ENCODE measurements around the gene KCNJ1. TPM values are rescaled to one million over a fixed set of nuclear protein-coding genes. Genes with fewer than 3 reads are reported as not detected.

KCNJ1 gene
- total RNA-seq, 2 experiments from 2014 or later: not detected

DNA sequence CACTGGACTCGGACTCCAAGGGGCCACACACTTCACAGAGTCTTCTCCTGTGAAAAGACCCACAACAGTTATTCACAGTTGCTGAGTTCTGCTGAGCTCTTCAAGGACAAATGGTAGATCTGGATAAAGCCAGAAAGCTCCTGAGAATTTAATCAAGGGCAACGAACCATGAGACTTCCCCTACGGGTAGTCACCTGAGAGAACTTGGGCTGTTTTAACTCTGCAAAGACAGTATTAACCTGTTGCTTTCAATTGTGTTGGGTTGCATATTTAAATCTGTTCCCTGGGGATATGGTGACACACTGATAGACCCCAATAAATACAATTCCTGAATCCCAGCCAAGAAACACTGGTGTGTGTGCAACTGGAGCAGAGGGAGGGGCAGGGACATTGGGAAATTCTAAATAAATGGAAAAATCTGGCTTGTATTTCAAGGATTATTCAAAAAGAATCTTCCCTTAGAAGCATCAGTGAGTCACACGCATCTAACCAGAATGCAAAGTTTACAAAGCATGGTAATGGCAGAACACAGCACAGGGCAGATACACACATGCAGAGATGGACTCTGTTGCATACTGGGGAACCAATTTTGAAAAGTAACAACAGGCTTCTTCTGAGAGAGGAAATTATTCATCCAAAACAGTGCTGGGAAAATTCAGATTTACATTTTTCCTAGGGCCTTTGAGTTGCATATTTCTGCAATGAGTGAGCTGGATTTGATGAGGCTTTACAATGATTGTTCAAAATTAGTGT, 4.0 kb downstream of the KCNJ1 start:
- intact Hi-C loops (cut with micrococcal nuclease): loop anchor here (10.0 kb wide), 1 partner anchor 828 kb away; no protein-coding TSS in a partner anchor

DNA sequence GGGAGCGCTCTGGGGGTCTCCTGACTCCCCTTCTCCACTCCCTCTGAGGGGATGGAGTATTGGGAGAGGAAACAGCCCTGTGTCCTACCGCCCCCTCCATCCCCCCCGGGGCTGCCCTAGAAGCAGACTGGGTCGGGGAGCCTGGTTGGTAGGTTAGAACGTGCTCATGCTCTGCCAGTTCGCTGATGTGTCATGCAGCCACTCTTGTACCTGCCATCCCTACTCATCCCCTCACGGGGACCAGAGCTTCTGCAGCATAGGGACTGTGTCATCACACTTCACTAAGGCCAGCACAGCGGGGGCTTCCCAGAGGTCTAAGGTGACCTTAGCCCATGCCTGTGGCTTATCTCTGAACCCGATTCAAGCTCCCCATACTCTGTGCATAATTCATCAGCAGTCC, 4.7 kb downstream of the KCNJ1 start:
- H3K27me3 Mint-ChIP-seq: peaks cover 1% of the 10 kb centered on the region
- H3K27ac Mint-ChIP-seq: no peak overlapping the region
- H3K4me1 Mint-ChIP-seq (ENCODE audit: low read depth): no peaks in the 10 kb centered on the region
- intact Hi-C loops (cut with micrococcal nuclease): loop anchor here (10.0 kb wide), 1 partner anchor 828 kb away; no protein-coding TSS in a partner anchor
- H3K36me3 Mint-ChIP-seq (ENCODE audit: low read depth): no peaks in the 10 kb centered on the region
- H3K4me3 Mint-ChIP-seq: no peak overlapping the region
- CTCF ChIA-PET: interaction anchor here (0.9 to 7.5 kb wide), 2 partner anchors 31 to 704 kb away, joined by 3 to 57 read pairs; no protein-coding TSS in a partner anchor
- TF ChIP-seq, protein P1, sequence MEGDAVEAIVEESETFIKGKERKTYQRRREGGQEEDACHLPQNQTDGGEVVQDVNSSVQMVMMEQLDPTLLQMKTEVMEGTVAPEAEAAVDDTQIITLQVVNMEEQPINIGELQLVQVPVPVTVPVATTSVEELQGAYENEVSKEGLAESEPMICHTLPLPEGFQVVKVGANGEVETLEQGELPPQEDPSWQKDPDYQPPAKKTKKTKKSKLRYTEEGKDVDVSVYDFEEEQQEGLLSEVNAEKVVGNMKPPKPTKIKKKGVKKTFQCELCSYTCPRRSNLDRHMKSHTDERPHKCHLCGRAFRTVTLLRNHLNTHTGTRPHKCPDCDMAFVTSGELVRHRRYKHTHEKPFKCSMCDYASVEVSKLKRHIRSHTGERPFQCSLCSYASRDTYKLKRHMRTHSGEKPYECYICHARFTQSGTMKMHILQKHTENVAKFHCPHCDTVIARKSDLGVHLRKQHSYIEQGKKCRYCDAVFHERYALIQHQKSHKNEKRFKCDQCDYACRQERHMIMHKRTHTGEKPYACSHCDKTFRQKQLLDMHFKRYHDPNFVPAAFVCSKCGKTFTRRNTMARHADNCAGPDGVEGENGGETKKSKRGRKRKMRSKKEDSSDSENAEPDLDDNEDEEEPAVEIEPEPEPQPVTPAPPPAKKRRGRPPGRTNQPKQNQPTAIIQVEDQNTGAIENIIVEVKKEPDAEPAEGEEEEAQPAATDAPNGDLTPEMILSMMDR (IDR thresholded peaks at IDR 0.05): no peak
- DNase-seq (no peak), ATAC-seq (no peak)
- POLR2A ChIA-PET: no interaction called here
- H3K9me3 Mint-ChIP-seq: no peaks in the 10 kb centered on the region

More for the DNA sequence above, 4.0 kb downstream of the KCNJ1 start:
- TF ChIP-seq, protein P1 (IDR thresholded peaks at IDR 0.05): no peak
- Mint-ChIP-seq H3K27ac (no peak overlapping the region), H3K4me1 (ENCODE audit: low read depth) (no peaks in the 10 kb centered on the region), H3K27me3 (peaks cover 1% of the 10 kb centered on the region), H3K9me3 (no peaks in the 10 kb centered on the region), H3K4me3 (no peak overlapping the region), H3K36me3 (ENCODE audit: low read depth) (no peaks in the 10 kb centered on the region)
- POLR2A ChIA-PET: no interaction called here
- ATAC-seq (no peak), DNase-seq (no peak)
- CTCF ChIA-PET: interaction anchor here (0.7 to 0.9 kb wide), 3 partner anchors 8 to 60 kb away, joined by 3 read pairs; no protein-coding TSS in a partner anchor

DNA sequence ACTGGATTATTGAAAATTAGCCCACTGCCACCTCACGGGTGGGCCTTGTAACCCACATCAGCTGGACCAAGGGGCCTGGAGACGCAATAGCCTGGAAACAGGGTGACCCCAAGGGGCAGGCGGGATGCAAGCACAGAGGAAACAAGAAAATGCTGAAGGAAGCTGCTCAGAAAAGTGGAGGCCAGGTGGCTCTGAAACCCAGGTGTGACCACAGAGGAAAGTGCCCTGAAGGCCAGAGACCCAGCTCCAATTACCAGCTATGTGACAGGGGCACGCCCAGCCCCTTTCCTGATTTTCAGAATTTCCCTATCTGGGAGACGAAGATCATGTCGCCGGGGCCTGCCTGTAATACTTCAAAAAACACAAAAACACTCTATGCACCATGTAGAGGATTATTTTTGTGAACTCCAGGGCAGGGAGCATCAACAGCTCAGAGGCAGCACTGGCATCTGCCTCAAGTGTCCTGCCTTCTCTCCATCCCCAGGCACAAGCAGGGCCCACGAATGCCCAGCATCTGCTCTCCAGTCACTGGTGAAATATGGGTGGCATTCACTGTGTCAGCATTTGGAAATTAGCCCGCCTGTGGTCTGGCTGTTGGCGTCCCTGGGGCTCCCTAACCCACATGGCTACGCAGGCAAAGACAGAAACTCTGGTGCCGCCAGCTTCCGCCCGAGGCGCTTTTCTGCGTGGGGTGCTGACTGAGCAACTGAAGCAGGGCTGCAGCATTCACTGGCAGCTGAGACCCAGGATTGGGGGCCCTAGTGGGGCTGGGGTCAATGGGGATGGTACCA, 6.3 kb downstream of the KCNJ1 start:
- TF ChIP-seq, protein P1 (IDR thresholded peaks at IDR 0.05): no peak
- Mint-ChIP-seq H3K36me3 (ENCODE audit: low read depth) (no peaks in the 10 kb centered on the region), H3K4me1 (ENCODE audit: low read depth) (no peaks in the 10 kb centered on the region), H3K27ac (no peak overlapping the region), H3K27me3 (peaks cover 1% of the 10 kb centered on the region), H3K4me3 (no peak overlapping the region), H3K9me3 (no peaks in the 10 kb centered on the region)
- ATAC-seq: no peak
- DNase-seq: no peak
- ChIA-PET POLR2A (no interaction called here), CTCF (interaction anchor here (0.8 to 7.5 kb wide), 8 partner anchors 12 to 702 kb away, joined by 4 to 57 read pairs (median 6); no protein-coding TSS in a partner anchor)
- intact Hi-C loops (cut with micrococcal nuclease): loop anchor here (10.0 kb wide), 1 partner anchor 826 kb away; no protein-coding TSS in a partner anchor

DNA sequence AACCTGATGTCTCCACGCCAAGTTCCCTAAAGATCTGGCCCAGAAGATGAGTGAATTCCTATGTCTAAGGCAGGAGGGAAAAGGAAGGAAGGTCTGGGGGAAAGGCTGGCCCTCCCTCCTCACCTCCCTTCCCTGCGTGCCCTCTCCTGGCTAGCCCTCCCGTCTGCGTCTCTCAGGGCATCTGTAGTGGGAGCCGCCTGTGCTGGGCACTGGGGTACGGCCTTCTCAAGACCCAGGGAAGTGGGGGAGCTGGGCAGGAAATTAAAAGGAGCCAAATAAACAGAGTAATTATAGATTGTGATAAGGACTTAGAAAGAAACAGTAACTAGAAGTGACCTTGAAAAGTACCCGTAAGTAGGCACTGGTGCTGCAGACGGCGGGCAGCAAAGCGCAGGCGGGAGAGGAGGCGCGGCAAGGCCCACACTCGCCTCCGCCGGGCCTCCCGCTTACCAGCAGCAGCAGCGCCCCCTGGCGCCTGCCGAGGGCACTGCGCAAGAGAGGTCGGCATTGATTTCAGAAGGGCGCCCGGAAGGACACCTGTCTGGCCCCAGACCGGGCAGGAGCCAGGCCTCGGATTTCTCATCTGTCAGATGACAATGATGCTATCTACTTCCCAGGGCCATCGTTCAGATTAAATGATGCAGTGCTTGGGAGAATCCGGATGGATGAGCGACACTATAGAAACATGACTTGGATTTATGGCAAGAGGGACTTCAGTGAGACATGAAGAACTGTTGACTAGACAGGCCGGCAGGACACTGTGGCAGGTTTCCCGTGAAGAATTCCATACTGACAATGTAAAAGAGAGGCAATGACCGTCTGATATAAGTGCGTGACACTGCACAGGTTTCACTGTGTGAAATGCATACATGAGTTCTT, 7.3 kb downstream of the KCNJ1 start:
- intact Hi-C loops (cut with micrococcal nuclease): loop anchor here (10.0 kb wide), 1 partner anchor 825 kb away; no protein-coding TSS in a partner anchor
- Mint-ChIP-seq H3K27ac (no peak overlapping the region), H3K27me3 (peaks cover 1% of the 10 kb centered on the region), H3K36me3 (ENCODE audit: low read depth) (no peaks in the 10 kb centered on the region), H3K4me1 (ENCODE audit: low read depth) (no peaks in the 10 kb centered on the region), H3K4me3 (no peak overlapping the region), H3K9me3 (no peaks in the 10 kb centered on the region)
- TF ChIP-seq, protein P1 (IDR thresholded peaks at IDR 0.05): peak; percentile 98
- CTCF ChIA-PET: interaction anchor here (0.7 to 7.5 kb wide), 9 partner anchors 9 to 709 kb away, joined by 3 to 57 read pairs (median 7); no protein-coding TSS in a partner anchor
- ATAC-seq (peak; percentile 98), DNase-seq (peak; percentile 87)
- POLR2A ChIA-PET: no interaction called here
